Endothelial cell of umbilical vein (primary cell): ENCODE measurements around the gene ZNF783.

ENCODE experiments used
- POLR2A ChIP-seq: IDR thresholded peaks from 2 replicates; pipeline ENCODE4 v1.6.1; 2012; ENCODE audit warnings: low read depth, mild to moderate bottlenecking, control low read depth, low read length
- POLR2AphosphoS5 ChIP-seq: IDR thresholded peaks from 2 replicates; pipeline ENCODE4 v1.6.1; 2012; ENCODE audit warnings: low read depth, mild to moderate bottlenecking, control low read depth, low read length, moderate library complexity; ENCODE audit not compliant: insufficient read depth
- TF ChIP-seq, protein P1 (sequence below), 2 donors: IDR thresholded peaks; 1 replicate in 1 of 2; 2 replicates in 1 of 2; pipeline ENCODE4 v1.5.1; 2011; ENCODE audit warnings: low read length in 2 of 2, mild to moderate bottlenecking in 2 of 2, moderate library complexity in 2 of 2, control low read depth in 1 of 2, inconsistent platforms in 1 of 2, low read depth in 1 of 2; ENCODE audit not compliant: insufficient read depth in 1 of 2; ENCODE audit errors: extremely low read depth in 1 of 2
- TF ChIP-seq, protein P2 (sequence below): IDR thresholded peaks from 2 replicates; pipeline ENCODE4 v1.6.1; 2011; ENCODE audit not compliant: insufficient read depth, insufficient read length

DNA sequence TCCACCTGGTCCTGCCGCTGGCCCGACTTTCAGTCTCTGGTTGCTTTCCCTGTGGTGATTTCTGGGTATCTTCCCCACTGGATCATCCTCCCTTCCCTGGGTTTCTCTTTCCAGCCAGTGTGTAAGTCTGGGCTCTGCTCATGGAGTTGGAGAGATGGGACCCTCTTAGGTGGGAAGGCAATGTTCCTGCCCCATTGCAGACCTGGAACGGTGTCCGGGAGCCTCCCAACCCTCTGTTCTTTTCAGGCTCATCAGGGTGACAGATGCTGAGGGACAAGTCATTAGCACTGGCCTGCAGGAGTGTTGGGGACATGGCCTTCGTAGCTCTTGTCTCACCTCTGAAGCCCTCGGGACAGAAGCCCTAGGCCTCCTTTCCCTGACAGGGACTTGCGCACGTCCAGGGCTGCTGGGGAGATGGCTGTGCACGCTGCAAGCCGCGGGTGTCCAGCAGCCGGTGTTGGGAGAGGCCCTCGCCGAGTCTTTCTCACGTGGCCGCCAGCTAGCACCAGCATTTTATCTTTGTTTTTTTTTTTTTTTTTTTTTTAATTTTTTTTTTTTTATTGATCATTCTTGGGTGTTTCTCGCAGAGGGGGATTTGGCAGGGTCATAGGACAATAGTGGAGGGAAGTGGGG, 17.2 kb downstream of the ZNF783 start:
- TF ChIP-seq, protein P1, sequence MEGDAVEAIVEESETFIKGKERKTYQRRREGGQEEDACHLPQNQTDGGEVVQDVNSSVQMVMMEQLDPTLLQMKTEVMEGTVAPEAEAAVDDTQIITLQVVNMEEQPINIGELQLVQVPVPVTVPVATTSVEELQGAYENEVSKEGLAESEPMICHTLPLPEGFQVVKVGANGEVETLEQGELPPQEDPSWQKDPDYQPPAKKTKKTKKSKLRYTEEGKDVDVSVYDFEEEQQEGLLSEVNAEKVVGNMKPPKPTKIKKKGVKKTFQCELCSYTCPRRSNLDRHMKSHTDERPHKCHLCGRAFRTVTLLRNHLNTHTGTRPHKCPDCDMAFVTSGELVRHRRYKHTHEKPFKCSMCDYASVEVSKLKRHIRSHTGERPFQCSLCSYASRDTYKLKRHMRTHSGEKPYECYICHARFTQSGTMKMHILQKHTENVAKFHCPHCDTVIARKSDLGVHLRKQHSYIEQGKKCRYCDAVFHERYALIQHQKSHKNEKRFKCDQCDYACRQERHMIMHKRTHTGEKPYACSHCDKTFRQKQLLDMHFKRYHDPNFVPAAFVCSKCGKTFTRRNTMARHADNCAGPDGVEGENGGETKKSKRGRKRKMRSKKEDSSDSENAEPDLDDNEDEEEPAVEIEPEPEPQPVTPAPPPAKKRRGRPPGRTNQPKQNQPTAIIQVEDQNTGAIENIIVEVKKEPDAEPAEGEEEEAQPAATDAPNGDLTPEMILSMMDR (IDR thresholded peaks at IDR 0.05; ENCODE audit: extremely low read depth in 1 of 2, insufficient read depth in 1 of 2, low read depth in 1 of 2, low read length in 2 of 2) = no peak
- TF ChIP-seq POLR2A (no peak), POLR2AphosphoS5 (no peak)
- TF ChIP-seq, protein P2, sequence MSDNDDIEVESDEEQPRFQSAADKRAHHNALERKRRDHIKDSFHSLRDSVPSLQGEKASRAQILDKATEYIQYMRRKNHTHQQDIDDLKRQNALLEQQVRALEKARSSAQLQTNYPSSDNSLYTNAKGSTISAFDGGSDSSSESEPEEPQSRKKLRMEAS = no peak
